Neural progenitor cell (in vitro differentiated cells): ENCODE results near the gene SDCCAG8.

Experiments used
- CTCF ChIP-seq: fragments of 200-600 bp; sonication (generic); IDR thresholded peaks from 2 replicates; pipeline ENCODE4 v1.5.1; 2017; ENCODE audit warnings: antibody characterized with exemption, mild to moderate bottlenecking
- EZH2 ChIP-seq: fragments of 200-600 bp; sonication (generic); IDR thresholded peaks from 2 replicates; pipeline ENCODE4 v1.6.1; 2017; ENCODE audit warnings: antibody characterized with exemption, mild to moderate bottlenecking, moderate library complexity

- TF ChIP-seq EZH2: no peak
- no peak for TF ChIP-seq CTCF
These were observed 95.5 kb downstream of the SDCCAG8 start for GRCh38 chr1:243351337-243351736.
